HEK293T (cell line): ENCODE results near the gene CPA1.

Experiments used
- ARNT ChIP-seq: fragments of 450-650 bp; IDR thresholded peaks from 2 replicates; pipeline ENCODE4 v1.6.1; 2017; ENCODE audit warnings: mild to moderate bottlenecking
- BHLHE40 ChIP-seq: fragments of 450-650 bp; IDR thresholded peaks from 2 replicates; pipeline ENCODE4 v1.6.1; 2016; ENCODE audit warnings: mild to moderate bottlenecking, moderate library complexity, borderline replicate concordance
- CTBP1 ChIP-seq: fragments of 450-650 bp; IDR thresholded peaks from 2 replicates; pipeline ENCODE4 v1.6.1; 2016; ENCODE audit warnings: borderline replicate concordance
- ELF4 ChIP-seq: fragments of 450-650 bp; IDR thresholded peaks from 2 replicates; pipeline ENCODE4 v1.6.1; 2017; ENCODE audit warnings: antibody characterized with exemption
- FOXA1 ChIP-seq: fragments of 450-650 bp; IDR thresholded peaks from 2 replicates; pipeline ENCODE4 v1.6.1; 2016; ENCODE audit warnings: mild to moderate bottlenecking
- FOXK2 ChIP-seq: fragments of 450-650 bp; IDR thresholded peaks from 2 replicates; pipeline ENCODE4 v1.6.1; 2016; ENCODE audit warnings: mild to moderate bottlenecking
- FOXM1 ChIP-seq: fragments of 450-650 bp; IDR thresholded peaks from 2 replicates; pipeline ENCODE4 v1.6.1; 2017; ENCODE audit warnings: mild to moderate bottlenecking, borderline replicate concordance
- HDGF ChIP-seq: fragments of 450-650 bp; IDR thresholded peaks from 2 replicates; pipeline ENCODE4 v1.6.1; 2017; ENCODE audit warnings: antibody characterized with exemption, borderline replicate concordance
- NFRKB ChIP-seq: fragments of 450-650 bp; IDR thresholded peaks from 2 replicates; pipeline ENCODE4 v1.6.1; 2016; ENCODE audit warnings: mild to moderate bottlenecking, moderate library complexity
- PKNOX1 ChIP-seq: fragments of 450-650 bp; IDR thresholded peaks from 2 replicates; pipeline ENCODE4 v1.6.1; 2016
- SP1 ChIP-seq: fragments of 450-650 bp; IDR thresholded peaks from 2 replicates; pipeline ENCODE4 v1.6.1; 2017
- SUZ12 ChIP-seq: fragments of 450-650 bp; IDR thresholded peaks from 2 replicates; pipeline ENCODE4 v1.6.1; 2016; ENCODE audit warnings: mild to moderate bottlenecking
- TARDBP ChIP-seq: fragments of 450-650 bp; IDR thresholded peaks from 2 replicates; pipeline ENCODE4 v1.6.1; 2016

GRCh38 chr7:130383187-130383980, 3.1 kb downstream of the CPA1 start:
- TF ChIP-seq FOXK2, result no peak
- no peak for TF ChIP-seq ARNT
- TF ChIP-seq BHLHE40, result no peak
- no peak for TF ChIP-seq NFRKB
- no peak for TF ChIP-seq SP1
- no peak for TF ChIP-seq FOXM1
- no peak for TF ChIP-seq ELF4
- no peak for TF ChIP-seq TARDBP
- TF ChIP-seq HDGF, result no peak
- no peak for TF ChIP-seq PKNOX1
- TF ChIP-seq FOXA1, result no peak
- TF ChIP-seq SUZ12, result no peak
- TF ChIP-seq CTBP1, result no peak
